HG02588 (cell line): ENCODE results near the gene CDX1.
"Not testable (repeated sequence)": the region's sequence is repeated elsewhere in the genome, so short reads cannot be mapped to it uniquely, and the experiment has no call there.

Experiments used
- ATAC-seq: cut with Tn5 transposase; IDR thresholded peaks from one replicate; pipeline ENCODE4 v1.9.1; 2021; ENCODE audit warnings: mild to moderate bottlenecking, moderate library complexity; ENCODE audit not compliant: unreplicated experiment

Gene CDX1

DNA sequence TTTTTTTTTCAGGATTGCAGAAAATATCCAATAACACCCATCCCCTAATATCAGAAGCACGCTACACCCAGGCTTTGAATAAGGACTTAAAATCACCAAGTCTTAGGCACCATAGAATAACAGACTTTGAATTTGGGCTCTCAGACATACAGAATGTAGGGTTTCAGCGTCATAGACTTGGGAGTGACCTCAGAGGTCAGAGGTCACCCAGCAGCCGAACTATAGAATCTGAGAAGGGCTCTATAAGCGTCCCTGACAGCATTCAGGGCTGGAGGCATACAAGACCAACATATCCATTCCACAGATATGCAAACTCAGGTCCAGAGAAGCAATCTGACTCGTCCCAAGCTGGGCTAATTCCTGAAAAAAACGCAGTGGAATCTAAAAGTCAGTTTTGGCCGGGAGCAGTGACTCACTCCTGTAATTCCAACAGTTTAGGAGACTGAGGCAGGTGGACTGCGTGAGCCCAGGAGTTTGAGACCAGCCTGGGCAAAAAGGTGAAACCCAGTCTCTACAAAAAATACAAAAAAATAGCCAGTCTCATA, 58.0 kb downstream of the CDX1 start:
- ATAC-seq: no peak

DNA sequence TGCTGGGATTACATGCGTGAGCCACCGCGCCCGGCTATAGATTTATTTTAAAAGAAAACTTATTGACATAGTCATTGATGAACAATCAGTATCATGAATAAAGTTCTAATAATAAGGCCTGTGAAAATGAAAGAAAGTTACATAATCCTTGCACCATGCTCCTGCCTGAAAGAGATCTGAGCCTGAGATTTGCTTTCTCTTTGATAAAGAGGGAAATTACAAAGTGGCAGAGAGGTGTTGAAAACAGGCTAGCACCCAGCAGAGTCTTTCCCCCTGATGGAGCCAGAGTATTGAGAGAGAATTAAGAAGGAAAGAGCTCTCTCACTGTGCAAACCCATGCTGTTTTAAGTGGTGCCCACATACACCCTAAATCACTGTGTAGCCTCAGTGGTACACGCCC, 60.5 kb downstream of the CDX1 start:
- no peak for ATAC-seq

DNA sequence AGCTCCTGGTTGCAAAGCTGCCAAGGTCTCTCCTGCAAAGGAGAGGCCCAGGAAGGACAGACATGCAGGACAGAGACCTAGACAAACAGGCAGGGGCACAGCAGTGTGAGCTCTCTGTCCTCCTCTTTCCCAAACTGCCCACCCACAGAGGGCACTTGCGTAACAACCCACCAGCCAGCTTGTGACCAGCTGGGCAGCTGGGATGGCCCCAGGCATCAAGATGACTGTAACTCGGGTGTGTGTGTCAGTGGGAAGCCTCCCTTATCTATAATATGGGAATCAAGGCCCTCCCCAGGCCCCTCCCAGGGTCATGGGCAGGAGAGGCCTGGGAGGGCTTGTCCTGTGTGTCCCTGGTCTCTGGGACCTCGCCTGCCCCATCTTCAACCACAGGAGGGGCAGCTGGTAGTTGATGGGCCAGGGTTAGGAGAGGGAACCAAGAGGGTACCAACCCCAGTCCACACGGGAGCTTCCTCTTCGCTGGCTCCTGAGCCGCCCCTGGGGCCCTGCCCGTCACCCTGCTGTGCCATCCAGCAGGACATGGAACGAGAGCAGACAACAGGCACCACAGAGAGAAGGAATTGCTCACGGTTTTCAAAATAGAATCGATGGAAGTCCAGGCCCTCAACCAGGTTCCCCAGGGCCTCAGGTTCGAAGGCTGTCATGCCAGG, 61.2 kb downstream of the CDX1 start:
- no peak for ATAC-seq

DNA sequence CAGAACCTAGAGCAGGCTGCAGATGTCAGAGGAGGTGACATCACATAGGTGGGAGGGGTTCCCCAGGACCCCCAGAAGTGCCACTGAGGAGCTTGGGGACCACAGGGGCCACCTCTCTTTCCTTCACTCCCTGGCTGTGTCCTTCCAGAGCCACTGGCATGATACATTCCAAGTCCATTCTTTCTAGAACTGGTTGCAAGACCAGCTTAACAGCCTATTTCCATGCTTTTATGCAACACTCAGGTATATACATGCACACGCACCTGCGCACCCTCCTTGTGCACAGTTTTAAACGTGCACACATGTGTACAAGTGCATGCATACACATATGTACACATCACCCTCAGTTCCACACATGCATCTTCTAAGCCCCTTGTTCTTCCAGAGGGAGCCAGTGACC, 63.0 kb downstream of the CDX1 start:
- ATAC-seq: no peak

DNA sequence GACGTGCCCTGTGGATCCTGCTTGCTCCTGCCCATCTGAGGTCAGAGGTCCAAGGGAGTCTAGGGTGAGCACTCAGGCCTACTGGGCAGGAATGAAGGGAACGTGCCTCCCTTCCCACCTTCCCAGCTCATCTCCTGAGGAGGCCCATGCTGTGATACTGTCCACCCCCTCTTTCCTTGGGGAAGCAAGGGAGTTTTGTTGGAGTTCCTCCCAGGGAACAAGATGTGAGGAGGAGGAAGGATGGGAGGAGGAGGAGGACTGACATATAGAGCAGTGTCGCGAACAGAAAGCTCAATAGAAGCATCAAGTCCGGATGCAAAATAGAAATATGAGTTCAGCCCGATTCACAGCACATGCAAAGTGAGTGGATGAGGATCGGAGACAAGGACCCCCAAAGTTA, 64.3 kb downstream of the CDX1 start:
- no peak for ATAC-seq

DNA sequence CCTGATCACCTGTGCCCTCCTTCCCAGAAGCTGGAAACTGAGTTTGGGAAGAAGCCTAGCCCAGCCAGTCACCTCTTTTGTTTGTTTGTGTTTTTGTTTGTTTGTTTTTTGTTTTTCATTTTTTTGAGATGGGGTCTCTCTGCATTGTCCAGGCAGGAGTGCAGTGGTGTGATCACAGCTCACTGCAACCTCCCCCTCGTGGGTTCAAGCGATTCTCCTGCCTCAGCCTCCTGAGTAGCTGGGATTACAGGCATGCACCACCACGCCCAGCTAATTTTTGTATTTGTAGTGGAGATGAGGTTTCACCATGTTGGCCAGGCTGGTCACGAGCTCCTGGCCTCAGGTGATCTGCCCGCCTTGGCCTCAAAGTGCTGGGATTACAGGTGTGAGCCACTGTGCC, 67.1 kb downstream of the CDX1 start:
- not testable (repeated sequence) for ATAC-seq
